Loucy (cell line): ENCODE data around the gene TOX2.

Source experiments
- H2AFZ ChIP-seq: fragments of 200-600 bp; sonication (generic); 2 replicates; pipeline ENCODE4 v1.6.0; 2016; ENCODE audit warnings: antibody characterized with exemption, mild to moderate bottlenecking, low read length, moderate library complexity
- H3F3A ChIP-seq: fragments of 200-600 bp; 2 replicates; pipeline ENCODE4 v1.6.0; 2016; ENCODE audit warnings: antibody characterized with exemption, low read depth, mild to moderate bottlenecking
- H3K27me3 ChIP-seq: fragments of 200-600 bp; sonication (generic); 2 replicates; pipeline ENCODE4 v1.6.1; 2014; ENCODE audit warnings: low read length, mild to moderate bottlenecking; ENCODE audit not compliant: insufficient read depth, poor library complexity, severe bottlenecking
- H3K36me3 ChIP-seq: fragments of 200-600 bp; sonication (generic); 2 replicates; pipeline ENCODE4 v1.6.1; 2016; ENCODE audit warnings: low read length; ENCODE audit not compliant: insufficient read depth
- H3K4me1 ChIP-seq: fragments of 200-600 bp; sonication (generic); 2 replicates; pipeline ENCODE4 v1.5.1; 2014; ENCODE audit warnings: low read length, mild to moderate bottlenecking; ENCODE audit not compliant: insufficient read depth, poor library complexity, severe bottlenecking
- H3K4me2 ChIP-seq: fragments of 200-600 bp; sonication (generic); 2 replicates; pipeline ENCODE4 v1.6.0; 2014; ENCODE audit warnings: antibody characterized with exemption, low read length, low read depth, mild to moderate bottlenecking; ENCODE audit not compliant: poor library complexity, severe bottlenecking
- H3K4me3 ChIP-seq: fragments of 200-600 bp; sonication (generic); 2 replicates; pipeline ENCODE4 v1.5.1; 2014; ENCODE audit warnings: low read length, mild to moderate bottlenecking, mixed read lengths; ENCODE audit not compliant: poor library complexity, severe bottlenecking
- H3K79me2 ChIP-seq: fragments of 200-600 bp; sonication (generic); 2 replicates; pipeline ENCODE4 v1.6.1; 2014; ENCODE audit warnings: low read length; ENCODE audit not compliant: insufficient read depth
- H3K9ac ChIP-seq: fragments of 200-600 bp; sonication (generic); 2 replicates; pipeline ENCODE4 v1.6.0; 2014; ENCODE audit warnings: mild to moderate bottlenecking, low read depth, low read length, moderate library complexity; ENCODE audit not compliant: poor library complexity, severe bottlenecking
- H3K9me2 ChIP-seq: fragments of 200-600 bp; sonication (generic); replicated peaks from 2 replicates; pipeline ENCODE4 v1.6.1; 2016; ENCODE audit warnings: low read depth, low read length, mixed read lengths
- H3K9me3 ChIP-seq: fragments of 200-600 bp; sonication (generic); 2 replicates; pipeline ENCODE4 v1.6.1; 2014; ENCODE audit warnings: mild to moderate bottlenecking, antibody characterized with exemption, low read length, low read depth; ENCODE audit not compliant: insufficient read depth
- H4K20me1 ChIP-seq: fragments of 200-600 bp; sonication (generic); 2 replicates; pipeline ENCODE4 v1.6.0; 2014; ENCODE audit warnings: antibody characterized with exemption, low read length, mild to moderate bottlenecking; ENCODE audit not compliant: insufficient read depth, poor library complexity, severe bottlenecking
- CTCF ChIP-seq: fragments of 200-600 bp; sonication (generic); conservative IDR thresholded peaks from 2 replicates; pipeline ENCODE4 v1.5.1; 2014; ENCODE audit warnings: mild to moderate bottlenecking, antibody characterized with exemption, low read length
- EZH2phosphoT487 ChIP-seq: fragments of 200-600 bp; IDR thresholded peaks from 2 replicates; pipeline ENCODE4 v1.6.1; 2018; ENCODE audit warnings: antibody characterized with exemption, mild to moderate bottlenecking, moderate library complexity, borderline replicate concordance

Gene TOX2

GRCh38 chr20:43949741-43950618 lies 35.3 kb downstream of the TOX2 start:
- no peaks in the 10 kb centered on the region for H3K79me2 ChIP-seq
- H3K9ac ChIP-seq: peak overlapping the region; percentile 49
- peak overlapping the region; percentile 83 for H3K4me2 ChIP-seq
- no peaks in the 10 kb centered on the region for H3K27me3 ChIP-seq
- H3F3A ChIP-seq: peaks cover 7% of the 10 kb centered on the region
- H3K4me3 ChIP-seq: peak overlapping the region; percentile 60
- TF ChIP-seq EZH2phosphoT487: peak; percentile 85
- no peak for TF ChIP-seq CTCF
- no peaks in the 10 kb centered on the region for H3K9me2 ChIP-seq
- no peaks in the 10 kb centered on the region for H3K9me3 ChIP-seq
- no peaks in the 10 kb centered on the region for H3K36me3 ChIP-seq
- peaks cover 89% of the 10 kb centered on the region for H3K4me1 ChIP-seq
- no peaks in the 10 kb centered on the region for H4K20me1 ChIP-seq
- H2AFZ ChIP-seq: no peak overlapping the region

- Histone ChIP-seq H3K27me3 (no peaks in the 10 kb centered on the region), H3K4me1 (peaks cover 78% of the 10 kb centered on the region), H4K20me1 (no peaks in the 10 kb centered on the region), H3K36me3 (no peaks in the 10 kb centered on the region), H3F3A (peaks cover 11% of the 10 kb centered on the region), H3K9ac (peak overlapping the region; percentile 47), H2AFZ (no peak overlapping the region), H3K4me3 (peak overlapping the region; percentile 52), H3K9me3 (no peaks in the 10 kb centered on the region), H3K4me2 (peak overlapping the region; percentile 59), H3K79me2 (no peaks in the 10 kb centered on the region), H3K9me2 (no peaks in the 10 kb centered on the region)
- no peak for TF ChIP-seq EZH2phosphoT487
- peak; percentile 42 for TF ChIP-seq CTCF
Observed at GRCh38 chr20:43953919-43954592, 39.4 kb downstream of the TOX2 start.

GRCh38 chr20:43954704-43955061 lies 40.0 kb downstream of the TOX2 start:
- H2AFZ ChIP-seq: no peak overlapping the region
- TF ChIP-seq CTCF: no peak

More at GRCh38 chr20:43954704-43955061, 40.0 kb downstream of the TOX2 start:
- no peaks in the 10 kb centered on the region for H3K36me3 ChIP-seq
- H3K27me3 ChIP-seq: no peaks in the 10 kb centered on the region
- H3K79me2 ChIP-seq: no peaks in the 10 kb centered on the region
- H3K4me2 ChIP-seq: peak overlapping the region; percentile 59
- H3K9me2 ChIP-seq: no peaks in the 10 kb centered on the region
- peak overlapping the region; percentile 52 for H3K4me3 ChIP-seq
- H4K20me1 ChIP-seq: no peaks in the 10 kb centered on the region
- H3K4me1 ChIP-seq: peaks cover 78% of the 10 kb centered on the region
- no peaks in the 10 kb centered on the region for H3K9me3 ChIP-seq
- peaks cover 17% of the 10 kb centered on the region for H3F3A ChIP-seq
- peak overlapping the region; percentile 35 for H3K9ac ChIP-seq
